Colon (tissue), 2 donors: ENCODE measurements around the gene RTP5.

Experiments
- FAIRE-seq: peaks from 2 replicates; lab custom pipeline; 2012; peaks lifted over from hg19 to GRCh38; lab: Jason Lieb, UNC
- donor health status: control.
- donor health status: control.

RTP5 gene

DNA sequence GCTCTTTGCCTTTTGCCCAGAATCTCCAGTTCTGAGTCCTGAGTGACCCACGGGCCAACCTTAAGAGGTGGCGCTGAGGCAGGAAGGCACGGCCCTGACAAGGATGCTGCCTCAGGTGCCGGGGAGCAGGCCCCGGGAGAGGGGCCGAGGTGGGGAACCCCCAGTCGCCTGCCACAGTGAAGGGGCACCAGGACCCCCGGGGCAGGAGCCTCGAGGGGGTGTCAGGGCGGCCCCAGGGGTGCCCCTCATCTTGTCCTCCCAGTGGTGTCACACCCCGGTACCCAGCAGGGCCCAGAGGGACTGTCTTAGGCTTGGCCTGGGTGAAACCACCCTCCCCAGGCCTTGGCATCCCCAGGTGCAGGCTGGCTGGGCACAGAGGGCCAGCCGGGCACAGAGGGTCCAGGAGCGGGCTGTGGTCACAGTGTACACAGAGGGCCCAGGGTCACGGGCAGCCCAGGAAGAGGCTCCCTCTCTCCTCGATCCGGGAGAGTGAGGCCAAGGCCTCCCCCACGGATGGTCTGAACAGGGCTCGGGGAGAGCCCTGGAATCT lies 11.9 kb upstream of the RTP5 start:
- no peak for FAIRE-seq

DNA sequence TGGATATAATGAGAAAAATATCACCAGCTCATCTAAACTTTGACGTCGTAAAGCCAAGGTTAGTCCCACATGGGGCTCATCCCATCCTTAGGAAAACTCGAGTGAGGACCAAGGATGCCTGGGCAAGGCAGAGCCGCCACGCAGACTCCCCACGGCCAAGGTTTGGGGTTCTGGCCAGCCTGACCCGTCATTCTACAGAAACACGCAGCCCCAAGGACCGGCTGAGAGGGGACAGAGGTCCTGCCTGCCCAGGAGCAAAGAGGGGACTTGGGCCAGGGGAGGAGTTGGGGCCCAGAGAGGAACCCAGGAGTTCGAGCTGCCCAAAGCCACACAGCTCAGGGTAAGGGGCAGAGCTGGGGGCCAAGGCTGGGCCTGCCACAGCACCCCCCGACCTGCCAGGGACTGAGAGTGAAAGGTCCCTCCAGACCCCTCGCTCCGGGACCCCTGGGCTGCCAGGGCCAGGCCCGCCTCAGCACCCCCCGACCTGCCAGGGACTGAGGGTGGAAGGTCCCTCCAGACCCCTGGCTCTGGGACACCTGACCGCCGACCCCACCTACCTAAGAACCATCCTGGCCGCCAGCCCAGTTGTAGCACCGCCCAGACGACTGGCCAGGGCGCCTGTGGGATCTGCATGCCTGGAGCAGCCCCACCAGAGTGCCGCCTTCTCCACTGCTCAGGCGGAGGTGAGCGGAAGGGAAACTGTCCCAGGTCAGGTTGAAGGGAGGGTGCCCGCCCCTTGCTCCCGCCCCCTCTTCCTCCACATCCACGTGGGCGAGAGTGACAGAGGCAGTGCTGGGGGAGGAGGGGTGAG lies 11.1 kb upstream of the RTP5 start, which contains the start of gene PDCD1:
PDCD1 (minus strand) TSS at position 689 of the 811 bp plus-strand sequence; CDS start at position 633, 56 bp downstream.
- no peak for FAIRE-seq

DNA sequence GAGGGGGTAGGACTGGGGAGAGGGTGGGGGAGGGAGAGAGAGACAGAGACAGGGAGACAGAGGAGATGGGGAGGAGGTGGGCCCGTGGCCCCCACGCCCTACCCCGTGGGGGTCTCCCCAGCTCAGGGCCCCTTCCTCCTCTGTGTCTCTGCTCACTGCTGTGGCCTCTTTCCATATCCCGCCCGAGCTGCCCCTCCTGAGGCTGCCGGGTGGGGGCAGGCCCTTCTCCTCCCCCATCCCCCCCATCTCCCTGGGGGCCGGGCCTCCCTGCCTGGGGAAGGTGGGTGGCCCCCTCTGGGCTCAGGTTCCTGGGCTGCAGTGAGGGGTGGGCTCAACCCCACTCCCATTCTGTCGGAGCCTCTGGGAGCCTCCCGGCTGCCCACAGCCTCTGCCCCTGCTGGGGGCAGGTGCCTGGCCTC lies 10.5 kb upstream of the RTP5 start:
- FAIRE-seq: no peak

DNA sequence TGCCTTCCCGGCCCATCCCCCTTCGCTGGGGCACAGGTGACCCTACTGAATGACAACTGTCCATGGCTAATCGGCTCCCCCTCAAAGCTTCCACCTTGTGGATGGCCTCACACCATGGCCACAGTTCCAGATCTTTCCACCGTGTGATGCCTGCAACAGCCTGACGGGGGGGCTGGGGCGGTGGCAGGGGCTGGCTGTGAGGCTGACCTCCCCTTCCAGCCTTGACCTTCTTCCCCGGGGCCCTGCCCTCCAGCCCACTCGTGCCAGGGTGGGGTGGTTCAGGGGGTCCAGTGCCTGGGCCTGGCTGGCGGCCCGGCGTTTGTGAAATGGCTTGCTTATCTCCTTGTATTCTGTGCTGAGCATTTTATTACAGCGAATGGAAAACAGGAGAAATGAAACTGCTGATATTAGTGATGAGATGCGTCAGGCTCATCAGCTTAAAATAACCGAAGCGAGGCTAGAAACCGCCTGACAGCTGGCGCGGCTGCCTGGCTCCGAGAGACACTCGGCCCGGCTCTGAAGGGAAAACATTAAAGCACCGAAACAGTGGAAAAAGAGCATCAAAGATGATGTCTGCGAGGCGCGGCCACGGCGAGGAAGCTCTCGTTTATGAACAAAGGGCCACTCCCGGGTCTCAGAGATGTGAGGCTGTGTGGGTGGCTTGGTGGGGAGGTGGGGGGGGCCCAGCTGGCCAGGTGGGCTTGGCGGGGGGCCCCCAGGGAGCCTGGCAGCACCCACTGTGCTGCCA lies 9.9 kb upstream of the RTP5 start:
- FAIRE-seq: no peak

DNA sequence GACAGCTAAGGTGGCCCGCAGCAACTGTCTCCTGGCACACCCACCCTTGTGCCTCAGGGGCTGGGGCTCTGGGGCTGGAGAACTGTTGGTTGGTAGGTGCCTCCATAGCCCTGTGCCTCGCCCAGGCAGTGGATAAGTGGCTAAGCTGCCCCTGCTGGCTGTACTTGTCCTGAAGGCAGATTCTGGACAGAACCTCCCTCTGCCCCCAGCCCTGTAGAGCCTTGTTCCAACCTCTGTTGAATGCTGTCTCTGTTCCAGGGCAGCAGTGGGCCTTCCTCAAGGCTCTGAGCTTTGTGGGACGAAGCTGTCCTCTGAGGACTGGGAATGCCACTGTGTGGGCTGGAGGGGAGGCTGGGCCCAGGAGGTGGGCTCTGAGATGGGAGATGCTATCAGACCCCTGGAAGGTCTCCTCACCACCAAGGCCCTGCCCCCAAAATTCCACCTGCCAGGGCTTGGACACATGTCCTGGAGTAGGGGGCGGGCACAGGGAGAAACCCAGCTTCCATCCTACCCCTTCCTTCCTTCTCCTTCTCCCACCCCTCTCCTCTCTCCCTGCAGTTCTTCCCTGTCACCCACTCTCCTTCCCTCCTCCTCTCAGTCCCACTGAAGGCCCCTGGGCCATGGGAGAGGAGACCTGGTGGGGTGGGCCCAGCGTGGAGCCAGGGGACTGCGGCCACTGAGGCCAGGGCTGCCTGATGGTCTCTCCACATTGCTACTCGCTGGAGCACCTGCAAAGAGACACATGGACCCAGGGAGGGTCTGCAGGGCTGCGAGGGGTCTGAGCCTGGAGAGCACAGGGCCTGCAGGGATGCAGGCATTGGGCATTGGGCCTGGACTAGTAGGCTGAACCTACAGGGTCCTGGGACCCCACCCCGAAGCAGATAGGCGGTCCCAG lies 9.1 kb upstream of the RTP5 start:
- no peak for FAIRE-seq

DNA sequence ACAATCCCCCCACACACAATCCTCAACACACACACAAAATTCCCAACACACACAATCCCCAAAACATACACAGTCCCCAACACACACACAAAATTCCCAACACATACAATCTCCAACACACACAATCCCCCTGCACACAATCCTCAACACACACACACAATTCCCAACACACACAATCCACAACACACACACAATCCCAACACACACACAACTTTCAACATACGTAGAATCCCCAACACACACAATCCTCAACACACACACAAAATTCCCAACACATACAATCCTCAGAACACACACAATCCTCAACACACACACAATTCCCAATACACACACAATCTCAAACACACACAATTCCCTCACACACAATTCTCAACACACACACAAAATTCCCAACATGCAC lies 8.3 kb upstream of the RTP5 start:
- FAIRE-seq: no peak

DNA sequence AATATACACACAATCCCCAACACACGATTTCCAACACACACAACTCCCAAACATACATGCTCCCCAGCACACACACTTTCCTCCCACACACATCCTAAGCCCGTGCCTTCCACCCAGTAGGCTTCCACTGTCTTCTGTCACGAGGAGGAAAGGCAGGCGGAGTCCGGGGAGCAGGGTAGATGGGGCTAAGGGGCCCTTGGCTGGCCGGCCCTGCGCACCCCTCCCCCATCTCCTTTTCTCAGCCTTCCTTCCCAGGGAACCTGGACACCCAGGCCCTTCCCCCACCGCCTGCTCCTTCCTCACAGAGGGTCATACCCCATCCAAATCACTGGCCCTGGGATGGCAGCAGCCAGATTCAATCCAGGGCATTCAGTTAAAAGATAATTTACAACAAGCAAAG lies 7.4 kb upstream of the RTP5 start:
- FAIRE-seq: no peak

DNA sequence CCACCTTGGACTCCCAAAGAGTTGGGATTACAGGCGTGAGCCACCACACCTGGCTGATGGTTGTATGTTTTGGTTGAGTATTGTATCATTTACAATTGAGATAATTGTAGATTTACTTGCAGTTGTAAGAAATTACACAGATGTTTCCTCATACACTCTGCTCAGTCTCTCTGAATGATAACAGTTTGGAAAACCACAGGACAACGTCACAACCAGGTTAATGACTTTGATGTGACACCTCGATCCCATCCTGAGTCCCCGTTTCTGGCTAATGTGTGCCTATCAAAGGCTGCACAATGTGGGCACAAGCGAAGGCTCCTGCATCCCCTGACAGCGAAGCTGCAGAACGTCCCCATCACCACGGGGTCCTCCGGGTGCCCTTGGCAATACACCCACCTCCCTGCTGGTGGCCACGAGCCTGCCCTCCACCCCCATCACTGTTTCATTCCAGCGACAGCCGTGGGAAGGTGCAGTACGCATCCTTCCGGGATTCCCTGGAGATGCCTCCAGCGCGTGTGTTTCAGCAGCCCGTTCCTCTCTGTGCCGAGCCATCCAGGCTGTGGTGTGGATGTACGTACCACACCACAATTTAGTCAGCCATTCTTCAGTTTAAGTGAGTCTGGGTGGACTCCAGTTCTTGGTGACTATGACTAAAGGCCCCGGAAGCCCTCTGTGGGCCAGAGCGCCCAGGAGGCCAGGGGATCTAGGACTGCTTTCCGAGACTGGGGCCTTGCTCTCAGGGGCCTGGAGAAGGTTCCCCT lies 6.6 kb upstream of the RTP5 start:
- no peak for FAIRE-seq

DNA sequence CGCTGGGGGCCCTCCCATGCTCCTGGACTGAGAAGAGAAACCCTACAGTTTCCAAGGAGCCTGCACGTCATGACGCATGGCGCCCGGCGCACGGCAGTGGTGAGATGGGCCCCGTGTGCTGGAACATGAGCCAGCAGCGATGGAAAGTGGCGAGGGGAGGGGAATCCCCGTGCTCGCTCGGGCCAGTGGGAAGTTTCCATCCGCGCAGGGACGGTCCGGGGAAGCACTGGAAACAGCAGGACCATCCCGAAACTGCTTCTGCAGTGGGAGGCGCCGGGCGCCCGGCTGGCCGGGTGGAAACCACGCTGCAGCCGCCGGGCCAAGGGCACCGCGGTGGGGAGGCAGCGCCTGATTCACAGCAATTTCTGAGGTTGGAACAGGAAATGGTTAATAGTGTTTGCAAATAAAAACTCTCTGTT lies 6.0 kb upstream of the RTP5 start:
- no peak for FAIRE-seq

DNA sequence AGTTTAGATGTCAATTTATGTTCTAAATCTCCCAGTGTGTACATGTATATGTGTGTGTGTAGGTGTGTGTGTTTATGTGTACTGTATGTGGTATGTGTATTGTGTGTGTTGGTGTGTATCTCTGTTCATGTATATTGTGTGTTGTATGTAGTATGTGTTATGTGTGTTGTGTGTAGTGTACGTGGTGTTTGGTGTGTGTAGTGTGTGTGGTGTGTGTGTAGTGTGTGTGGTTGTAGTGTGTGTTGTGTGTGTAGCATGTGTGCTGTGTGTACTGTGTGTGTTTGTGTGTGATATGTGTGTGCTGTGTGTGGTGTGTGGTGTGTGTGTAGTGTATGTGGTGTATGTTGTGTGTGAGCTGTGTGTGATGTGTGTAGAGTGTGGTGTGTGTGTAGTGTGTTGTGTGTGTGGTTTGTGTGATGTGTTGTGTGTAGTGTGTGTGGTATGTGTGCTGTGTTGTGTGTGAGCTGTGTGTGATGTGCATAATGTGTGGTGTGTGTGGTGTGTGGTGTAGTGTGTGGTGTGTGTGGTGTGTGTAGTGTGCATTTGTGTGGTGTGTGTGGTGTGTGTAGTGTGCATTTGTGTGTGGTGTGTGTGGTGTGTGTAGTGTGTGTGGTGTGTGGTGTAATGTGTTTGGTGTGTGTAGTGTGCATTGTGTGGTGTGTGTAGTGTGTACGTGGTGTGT lies 5.2 kb upstream of the RTP5 start:
- no peak for FAIRE-seq

DNA sequence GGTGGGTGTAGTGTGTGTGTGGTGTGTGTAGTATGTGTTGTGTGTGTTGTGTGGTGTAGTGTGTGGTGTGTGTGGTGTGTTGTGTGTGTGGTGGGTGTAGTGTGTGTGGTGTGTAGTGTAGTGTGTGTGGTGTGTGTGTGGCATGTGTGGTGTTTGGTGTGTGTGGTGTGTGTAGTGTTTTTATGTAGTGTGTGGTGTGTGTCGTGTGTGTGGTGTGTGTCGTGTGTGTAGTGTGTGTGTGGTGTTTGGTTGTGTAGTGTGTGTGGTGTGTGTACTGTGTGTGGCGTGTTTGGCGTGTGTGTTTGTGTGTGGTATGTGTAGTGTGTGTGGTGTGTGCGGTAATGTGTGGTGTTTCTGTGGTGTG lies 4.7 kb upstream of the RTP5 start:
- FAIRE-seq: no peak

DNA sequence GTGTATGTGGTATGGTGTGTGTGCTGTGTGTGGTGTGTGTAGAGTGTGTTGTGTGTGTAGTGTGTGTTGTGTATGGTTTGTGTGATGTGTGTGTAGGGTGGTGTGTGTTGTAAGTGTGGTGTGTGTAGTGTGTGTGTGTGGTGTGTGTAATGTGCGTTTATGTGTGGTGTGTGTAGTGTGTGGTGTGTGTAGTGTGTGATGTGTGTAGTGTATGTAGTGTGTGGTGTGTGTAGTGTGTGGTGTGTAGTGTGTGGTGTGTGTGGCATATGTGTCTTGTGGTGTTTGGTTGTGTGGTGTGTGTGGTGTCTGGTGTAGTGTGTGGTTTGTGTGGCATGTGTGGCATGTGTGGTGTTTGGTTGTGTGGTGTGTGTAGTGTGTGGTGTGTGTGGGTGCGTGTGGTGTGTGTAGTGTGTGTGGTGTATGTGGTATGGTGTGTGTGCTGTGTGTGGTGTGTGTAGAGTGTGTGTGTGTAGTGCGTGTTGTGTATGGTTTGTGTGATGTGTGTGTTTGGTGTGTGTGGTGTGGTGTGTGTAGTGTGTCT lies 4.0 kb upstream of the RTP5 start:
- no peak for FAIRE-seq

DNA sequence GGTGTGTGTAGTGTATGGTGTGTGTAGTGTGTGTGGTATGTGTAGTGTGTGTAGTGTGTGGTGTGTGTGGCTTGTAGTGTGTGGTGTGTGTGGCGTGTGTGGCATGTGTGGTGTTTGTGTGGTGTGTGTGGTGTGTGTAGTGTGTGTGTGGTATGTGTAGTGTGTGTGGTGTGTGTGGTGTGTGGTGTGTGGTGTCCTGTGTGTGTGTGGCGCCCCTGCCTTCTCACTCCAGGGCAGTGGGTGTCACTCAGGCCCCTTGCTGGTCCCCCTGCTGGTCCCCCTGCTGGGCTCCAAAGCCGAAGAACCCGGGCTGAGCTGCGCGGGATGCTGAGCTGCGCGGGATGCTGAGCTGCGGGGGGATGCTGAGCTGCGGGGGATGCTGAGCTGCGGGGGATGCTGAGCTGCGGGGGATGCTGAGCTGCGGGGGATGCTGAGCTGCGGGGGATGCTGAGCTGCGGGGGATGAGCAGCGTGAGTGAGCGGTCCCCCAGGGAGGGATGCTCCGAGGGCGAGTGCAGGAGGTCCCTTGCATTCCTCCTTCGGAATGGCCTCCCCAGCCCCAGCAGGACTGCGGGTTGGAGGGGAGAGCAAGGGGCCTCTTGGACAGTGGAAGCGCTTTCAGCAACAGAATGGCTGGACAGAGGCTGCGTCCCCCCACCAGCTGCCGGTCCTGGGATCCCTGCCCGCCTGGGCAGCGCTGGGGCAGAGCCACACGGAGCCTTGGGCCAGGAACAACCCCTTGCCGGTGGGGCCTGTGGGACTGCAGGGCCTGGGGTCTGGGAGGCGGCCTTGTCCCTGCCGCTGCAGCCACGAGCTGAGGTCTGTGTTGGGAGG lies 3.4 kb upstream of the RTP5 start:
- no peak for FAIRE-seq

DNA sequence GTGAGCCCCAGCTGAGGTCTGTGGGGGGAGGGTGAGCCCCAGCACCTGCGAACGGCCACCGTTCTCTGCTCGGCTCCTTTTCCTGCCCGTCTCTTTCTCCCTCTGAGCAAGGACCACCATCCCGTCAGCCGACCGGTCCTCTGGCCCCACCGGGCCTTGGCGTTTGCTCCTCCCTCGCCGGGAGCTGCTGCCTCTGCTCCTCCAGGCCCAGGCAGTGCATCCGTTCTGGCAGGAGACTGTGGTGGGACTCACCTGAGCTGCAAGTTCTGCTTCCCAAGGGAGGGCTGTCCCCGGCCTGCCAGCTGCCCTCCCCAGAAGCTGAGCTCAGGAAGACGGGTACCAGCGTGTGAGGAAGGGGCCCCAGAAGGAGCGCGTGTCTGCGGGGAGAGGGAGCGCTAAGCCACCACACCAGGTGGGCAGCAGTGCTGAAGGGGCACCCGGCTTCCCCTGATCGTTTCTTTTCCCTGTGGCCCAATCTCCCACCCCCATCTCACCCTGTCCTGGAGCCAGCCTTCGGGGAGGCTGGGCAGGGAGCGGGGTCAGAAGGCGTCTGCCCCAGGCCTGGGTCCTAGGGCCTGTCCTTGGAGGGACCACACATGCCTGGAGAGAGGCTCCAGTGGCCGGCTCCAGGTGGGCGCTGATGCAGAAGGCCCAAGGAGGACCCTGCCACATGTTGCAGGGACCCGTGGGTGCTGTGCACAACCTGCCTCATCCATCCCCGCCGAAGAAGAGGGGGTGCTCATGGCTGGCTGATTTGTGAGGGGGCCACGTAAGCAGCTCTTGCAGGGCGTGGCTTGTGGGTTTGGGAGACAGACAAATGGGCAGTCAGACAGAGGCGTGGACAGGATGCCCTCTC lies 2.5 kb upstream of the RTP5 start:
- no peak for FAIRE-seq

DNA sequence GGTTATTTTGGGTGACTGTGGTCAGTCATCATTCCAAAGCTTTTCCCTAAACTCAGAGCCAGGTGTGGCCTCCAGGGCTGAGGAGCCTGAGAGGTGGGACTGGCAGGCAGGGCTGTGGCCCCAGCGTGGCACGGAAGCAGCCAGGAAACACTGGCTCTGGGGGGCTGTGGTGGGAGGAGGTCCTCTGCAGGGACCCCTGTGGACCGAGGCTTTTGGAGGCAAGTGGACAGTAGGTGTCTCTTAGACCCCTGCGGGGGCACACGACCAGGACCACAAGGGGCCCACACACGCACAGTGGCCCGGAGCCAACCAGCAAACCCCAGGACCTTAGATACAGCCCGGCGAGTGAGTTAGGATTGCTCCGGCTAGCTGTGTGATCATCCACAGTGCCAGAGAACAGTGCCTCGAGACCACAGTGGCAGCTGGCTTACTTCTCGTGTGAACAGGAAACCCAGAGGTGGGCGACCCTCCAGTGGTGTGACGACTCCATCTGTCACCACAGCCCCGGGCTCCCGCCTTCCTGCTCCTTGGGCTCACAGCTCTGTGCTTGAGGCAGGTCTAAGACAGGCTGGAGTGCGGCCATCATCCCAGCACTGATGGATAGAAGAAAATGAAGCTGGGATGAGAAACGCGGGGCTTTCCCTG lies 1.6 kb upstream of the RTP5 start:
- no peak for FAIRE-seq

DNA sequence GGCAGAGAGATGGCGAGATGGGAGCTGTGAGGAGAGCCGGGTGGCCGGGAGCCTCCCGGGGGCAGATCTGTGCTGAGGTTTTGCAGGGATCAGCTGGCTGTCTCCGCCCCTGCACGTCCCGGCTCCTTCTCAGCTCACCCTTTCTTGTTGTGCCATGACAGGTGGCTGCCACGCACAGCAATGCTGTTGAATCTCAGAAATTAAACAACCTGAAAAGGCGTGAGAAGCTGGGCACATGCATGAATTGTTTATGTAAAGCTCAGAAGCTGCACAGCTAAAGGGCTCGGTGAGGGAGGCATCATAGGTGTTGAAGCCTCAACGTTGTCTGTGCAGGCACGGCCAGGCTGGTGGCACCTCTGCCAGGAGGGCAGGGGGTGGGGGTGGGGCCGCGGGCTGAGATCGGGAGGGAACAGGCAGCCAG lies 858 bp upstream of the RTP5 start:
- FAIRE-seq: no peak

DNA sequence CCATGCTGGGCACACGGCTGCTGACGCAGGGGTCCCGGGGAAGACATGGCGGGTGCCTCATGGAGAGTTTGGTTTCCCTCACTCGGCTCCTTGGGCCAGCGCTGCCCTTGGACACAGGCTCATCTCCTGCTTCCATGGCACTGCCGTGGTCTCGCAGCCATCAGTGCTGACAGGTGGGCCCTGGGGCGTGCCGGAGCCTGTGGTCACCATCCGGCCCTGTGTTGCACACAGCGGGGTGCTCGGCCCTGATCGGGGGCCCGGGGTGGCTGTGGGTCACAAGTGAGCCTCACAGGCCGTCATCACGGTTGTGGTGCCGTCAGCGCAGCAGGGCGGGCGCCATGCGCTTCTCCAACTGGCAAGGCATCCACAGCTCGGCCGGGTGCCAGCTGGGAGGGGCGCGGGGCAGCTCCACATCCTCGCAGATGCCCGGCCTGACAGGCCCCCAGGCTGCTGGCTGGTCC lies 582 bp downstream of the RTP5 start:
- FAIRE-seq: no peak
